ENCODE measurements around the gene GPAM. TPM values are rescaled to one million over a fixed set of nuclear protein-coding genes. Genes with fewer than 3 reads are reported as not detected.

Gene GPAM
- total and polyA plus RNA-seq, 2 experiments from 2014 or later: 4.7 to 11.1 TPM

DNA sequence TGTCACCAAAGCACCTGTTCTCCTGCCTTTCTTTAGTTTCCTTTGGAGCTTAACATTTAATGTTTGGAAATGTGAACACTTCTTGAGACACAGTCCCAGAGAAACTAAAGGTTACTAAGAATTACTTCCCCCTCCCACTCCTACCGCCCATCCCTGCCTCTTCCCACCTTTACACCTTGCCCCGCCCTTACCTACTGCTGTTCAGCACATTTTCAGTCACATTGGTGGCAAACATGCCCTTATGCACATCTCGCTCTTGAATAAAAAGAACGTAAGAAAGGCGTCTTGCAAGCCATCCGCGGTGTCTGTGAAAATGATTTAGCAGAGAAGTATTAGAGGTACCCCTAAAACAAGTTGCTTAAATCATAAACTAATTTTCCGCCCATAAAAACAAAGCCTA is 8.2 kb downstream of the GPAM start:
- TF ChIP-seq, protein P1, sequence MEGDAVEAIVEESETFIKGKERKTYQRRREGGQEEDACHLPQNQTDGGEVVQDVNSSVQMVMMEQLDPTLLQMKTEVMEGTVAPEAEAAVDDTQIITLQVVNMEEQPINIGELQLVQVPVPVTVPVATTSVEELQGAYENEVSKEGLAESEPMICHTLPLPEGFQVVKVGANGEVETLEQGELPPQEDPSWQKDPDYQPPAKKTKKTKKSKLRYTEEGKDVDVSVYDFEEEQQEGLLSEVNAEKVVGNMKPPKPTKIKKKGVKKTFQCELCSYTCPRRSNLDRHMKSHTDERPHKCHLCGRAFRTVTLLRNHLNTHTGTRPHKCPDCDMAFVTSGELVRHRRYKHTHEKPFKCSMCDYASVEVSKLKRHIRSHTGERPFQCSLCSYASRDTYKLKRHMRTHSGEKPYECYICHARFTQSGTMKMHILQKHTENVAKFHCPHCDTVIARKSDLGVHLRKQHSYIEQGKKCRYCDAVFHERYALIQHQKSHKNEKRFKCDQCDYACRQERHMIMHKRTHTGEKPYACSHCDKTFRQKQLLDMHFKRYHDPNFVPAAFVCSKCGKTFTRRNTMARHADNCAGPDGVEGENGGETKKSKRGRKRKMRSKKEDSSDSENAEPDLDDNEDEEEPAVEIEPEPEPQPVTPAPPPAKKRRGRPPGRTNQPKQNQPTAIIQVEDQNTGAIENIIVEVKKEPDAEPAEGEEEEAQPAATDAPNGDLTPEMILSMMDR (IDR thresholded peaks at IDR 0.05; ENCODE audit: low read depth, low read length): no peak
- peaks cover 45% of the 10 kb centered on the region for H3K36me3 ChIP-seq
- H3K27ac ChIP-seq: no peak overlapping the region
- H3K4me3 ChIP-seq: no peak overlapping the region
- no peak for DNase-seq (ENCODE audit: low read depth in 1 of 2, low spot score in 1 of 2)
- no peaks in the 10 kb centered on the region for H3K27me3 ChIP-seq
- H3K9me3 ChIP-seq (ENCODE audit: low read depth): no peaks in the 10 kb centered on the region
- peaks cover 28% of the 10 kb centered on the region for H3K4me1 ChIP-seq (ENCODE audit: low read depth)

DNA sequence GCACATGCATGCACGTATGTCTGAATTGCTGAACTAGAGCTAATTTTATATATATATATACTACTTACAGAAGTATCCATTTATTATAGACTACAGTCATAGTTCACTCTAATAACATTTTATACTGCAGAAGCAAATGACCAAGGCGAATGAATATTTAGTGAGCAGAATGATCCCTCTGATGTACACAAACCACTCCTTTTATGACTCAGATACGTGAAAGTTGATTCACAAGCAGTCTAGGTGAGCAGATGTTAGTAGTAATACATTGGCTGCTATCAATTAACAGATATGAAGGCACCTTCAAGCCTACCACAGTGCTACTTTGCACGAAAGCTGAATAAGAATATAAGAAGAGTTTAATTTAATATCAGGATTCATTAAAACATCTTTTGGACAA is 10.4 kb downstream of the GPAM start:
- peaks cover 61% of the 10 kb centered on the region for H3K36me3 ChIP-seq
- no peak for DNase-seq (ENCODE audit: low read depth in 1 of 2, low spot score in 1 of 2)
- TF ChIP-seq, protein P1 (IDR thresholded peaks at IDR 0.05; ENCODE audit: low read depth, low read length): no peak
- H3K9me3 ChIP-seq (ENCODE audit: low read depth): no peaks in the 10 kb centered on the region
- H3K27ac ChIP-seq: no peak overlapping the region
- H3K27me3 ChIP-seq: no peaks in the 10 kb centered on the region
- H3K4me1 ChIP-seq (ENCODE audit: low read depth): peaks cover 14% of the 10 kb centered on the region
- no peak overlapping the region for H3K4me3 ChIP-seq

DNA sequence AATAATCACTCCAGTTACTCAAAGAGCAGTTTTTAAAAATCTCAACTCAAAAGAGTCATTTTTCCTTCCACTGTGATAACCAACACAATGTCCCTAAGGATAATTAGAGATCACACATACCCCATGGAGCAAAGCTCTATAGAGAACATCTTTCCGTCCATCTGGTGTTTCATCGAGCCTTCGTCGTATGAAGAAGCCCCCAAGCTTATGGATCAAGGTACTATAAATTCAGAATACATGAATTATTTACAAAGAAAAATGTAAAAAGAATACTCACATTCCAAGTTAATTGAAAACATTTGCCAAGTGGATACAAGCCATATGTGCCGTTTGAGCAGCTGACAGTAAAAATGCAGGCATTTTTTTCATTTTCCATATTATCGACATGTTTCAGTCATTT is 14.8 kb downstream of the GPAM start:
- TF ChIP-seq, protein P1 (IDR thresholded peaks at IDR 0.05; ENCODE audit: low read depth, low read length): no peak
- H3K4me1 ChIP-seq (ENCODE audit: low read depth): no peaks in the 10 kb centered on the region
- H3K27me3 ChIP-seq: no peaks in the 10 kb centered on the region
- H3K4me3 ChIP-seq: no peak overlapping the region
- DNase-seq (ENCODE audit: low read depth in 1 of 2, low spot score in 1 of 2): no peak
- no peaks in the 10 kb centered on the region for H3K9me3 ChIP-seq (ENCODE audit: low read depth)
- peaks cover 66% of the 10 kb centered on the region for H3K36me3 ChIP-seq
- H3K27ac ChIP-seq: no peak overlapping the region

DNA sequence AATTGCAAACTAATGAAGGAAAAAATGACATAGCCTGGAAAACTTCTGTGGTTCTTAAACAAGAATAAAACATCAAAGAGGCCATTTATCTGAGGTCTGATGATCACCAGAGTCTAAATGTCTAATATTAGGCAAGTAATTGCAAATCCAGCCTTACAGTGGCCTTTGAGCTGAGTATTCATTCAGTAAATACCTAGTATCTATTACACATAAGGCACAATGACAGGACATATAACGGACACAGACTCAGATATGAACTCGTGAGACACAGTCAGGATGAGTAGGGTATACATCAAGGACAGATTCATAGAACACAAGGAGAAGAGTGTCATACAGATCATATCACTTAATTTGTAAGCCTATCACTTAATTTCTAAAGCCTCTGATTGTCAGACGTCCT is 16.8 kb downstream of the GPAM start:
- Histone ChIP-seq H3K4me3 (no peak overlapping the region), H3K27ac (no peak overlapping the region), H3K27me3 (no peaks in the 10 kb centered on the region), H3K9me3 (ENCODE audit: low read depth) (no peaks in the 10 kb centered on the region), H3K4me1 (ENCODE audit: low read depth) (no peaks in the 10 kb centered on the region), H3K36me3 (peaks cover 54% of the 10 kb centered on the region)
- DNase-seq (ENCODE audit: low read depth in 1 of 2, low spot score in 1 of 2): no peak
- TF ChIP-seq, protein P1 (IDR thresholded peaks at IDR 0.05; ENCODE audit: low read depth, low read length): no peak

DNA sequence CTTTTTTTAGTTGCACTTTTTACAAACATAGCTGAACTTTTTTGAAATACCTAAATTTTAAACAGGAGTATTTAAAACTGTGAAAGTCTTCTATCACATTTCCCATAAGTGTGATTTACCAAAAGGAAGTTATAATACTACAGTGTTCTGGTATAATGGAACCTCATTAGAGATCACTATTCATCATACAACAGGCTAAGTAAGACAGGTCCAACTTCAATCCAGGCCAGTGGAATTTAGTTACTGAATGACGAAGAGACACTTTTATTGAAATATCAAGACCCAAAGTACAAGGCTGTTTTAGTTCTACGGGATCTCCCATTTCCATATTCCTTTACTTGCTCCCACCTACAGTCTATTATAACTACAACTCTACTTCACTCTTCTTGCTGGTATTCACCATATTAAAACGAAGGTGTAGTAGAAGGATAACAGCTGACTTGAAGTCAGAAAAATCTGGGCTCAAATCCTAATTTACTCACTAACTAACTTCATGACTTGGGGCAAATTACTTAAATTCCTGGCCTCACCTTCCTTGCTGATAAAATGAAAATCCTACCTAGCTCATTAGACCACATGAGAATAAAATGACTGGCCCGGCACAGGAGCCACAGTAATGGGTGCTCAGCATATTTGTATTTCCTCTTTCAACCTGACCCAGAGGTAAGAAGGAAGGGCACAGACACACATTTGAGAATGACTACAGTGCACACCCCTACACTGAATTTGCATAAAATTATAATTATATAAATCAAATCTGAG is 21.6 kb downstream of the GPAM start:
- DNase-seq (ENCODE audit: low read depth in 1 of 2, low spot score in 1 of 2): no peak
- H3K27ac ChIP-seq: no peak overlapping the region
- no peaks in the 10 kb centered on the region for H3K27me3 ChIP-seq
- peaks cover 56% of the 10 kb centered on the region for H3K36me3 ChIP-seq
- H3K4me1 ChIP-seq (ENCODE audit: low read depth): no peaks in the 10 kb centered on the region
- no peaks in the 10 kb centered on the region for H3K9me3 ChIP-seq (ENCODE audit: low read depth)
- no peak overlapping the region for H3K4me3 ChIP-seq
- TF ChIP-seq, protein P1 (IDR thresholded peaks at IDR 0.05; ENCODE audit: low read depth, low read length): no peak
